GM12878 (cell line): ENCODE measurements around the gene OR2AG2. TPM values are rescaled to one million over a fixed set of nuclear protein-coding genes. Genes with fewer than 3 reads are reported as not detected.

Experiments used
- BHLHE40 ChIP-seq, 2 experiments: fragments of 450-650 bp in 1 of 2; IDR thresholded peaks; 2 replicates each; pipeline ENCODE4 v1.6.1; 2011 to 2017; ENCODE audit warnings: low read depth in 2 of 2, borderline replicate concordance in 1 of 2, improper control_type of control experiment in 1 of 2, low read length in 1 of 2, mild to moderate bottlenecking in 1 of 2
- BMI1 ChIP-seq: fragments of 450-650 bp; IDR thresholded peaks from 2 replicates; pipeline ENCODE4 v1.6.1; 2016; ENCODE audit warnings: mild to moderate bottlenecking, moderate library complexity, borderline replicate concordance
- MTA2 ChIP-seq: fragments of 450-650 bp; IDR thresholded peaks from 2 replicates; pipeline ENCODE4 v1.6.1; 2016; ENCODE audit warnings: low read depth, mild to moderate bottlenecking, moderate library complexity
- MYC ChIP-seq: IDR thresholded peaks from 2 replicates; pipeline ENCODE4 v1.6.1; 2011; ENCODE audit warnings: mild to moderate bottlenecking, low read length, moderate library complexity, inconsistent platforms; ENCODE audit not compliant: insufficient read depth, insufficient replicate concordance, insufficient read length, severe bottlenecking
- NR2C2 ChIP-seq: IDR thresholded peaks from 2 replicates; pipeline ENCODE4 v1.6.1; 2011; ENCODE audit warnings: borderline replicate concordance, low read depth; ENCODE audit not compliant: control insufficient read depth, insufficient read length
- SMAD5 ChIP-seq: IDR thresholded peaks from 2 replicates; pipeline ENCODE4 v1.6.1; 2016; ENCODE audit warnings: antibody characterized with exemption, low read depth
- SMARCA5 ChIP-seq: fragments of 450-650 bp; IDR thresholded peaks from 2 replicates; pipeline ENCODE4 v1.6.1; 2017; ENCODE audit warnings: mild to moderate bottlenecking
- TAF1 ChIP-seq: IDR thresholded peaks from 2 replicates; pipeline ENCODE4 v1.6.1; 2011; ENCODE audit warnings: mild to moderate bottlenecking, low read depth, low read length, borderline replicate concordance
- ZNF24 ChIP-seq: fragments of 450-650 bp; IDR thresholded peaks from 2 replicates; pipeline ENCODE4 v1.6.1; 2017; ENCODE audit warnings: antibody characterized with exemption, mild to moderate bottlenecking
- ZSCAN29 ChIP-seq: fragments of 450-650 bp; IDR thresholded peaks from 2 replicates; pipeline ENCODE4 v1.6.1; 2017; ENCODE audit warnings: mild to moderate bottlenecking, moderate library complexity
- polyA plus RNA-seq, 11 experiments: library from polyadenylated mRNA; depleted of rRNA in 4 of 11; unstranded in 6 of 11; stranded (reverse) in 5 of 11; fragments of >200 nt; fragmentation: Nextera tagmentation in 4 of 11; fragmentation: Illumina TruSeq in 1 of 11; extraction: Ambion mirVana in 4 of 11; extraction: Trizol in 1 of 11; gene quantifications; 1 replicate in 1 of 11; 2 replicates in 10 of 11; pipeline versions ENCODE4 v1.2.1 to v1.2.3, GENCODE V29; 2011 to 2016; ENCODE audit warnings: inconsistent platforms in 2 of 11, missing spikeins in 2 of 11, low read depth in 1 of 11
- total RNA-seq, 4 experiments: library from RNA; depleted of rRNA in 3 of 4; stranded (reverse); fragments of >200 nt in 3 of 4; fragmentation: Illumina TruSeq in 1 of 4; extraction: Trizol in 1 of 4; gene quantifications; 2 replicates each; pipeline versions ENCODE4 v1.2.1 to v1.2.3, GENCODE V29; 2013 to 2021
- TF ChIP-seq, protein P1 (sequence below): IDR thresholded peaks from 2 replicates; pipeline ENCODE4 v1.6.1; 2011; ENCODE audit warnings: low read depth, low read length, improper control_type of control experiment, borderline replicate concordance
- TF ChIP-seq, protein P2 (sequence below): fragments of 450-650 bp; IDR thresholded peaks from 2 replicates; pipeline ENCODE4 v1.6.1; 2017; ENCODE audit warnings: low read depth, mild to moderate bottlenecking, moderate library complexity
- TF ChIP-seq, protein P3 (sequence below): fragments of 450-650 bp; IDR thresholded peaks from 2 replicates; pipeline ENCODE4 v1.6.1; 2017; ENCODE audit warnings: borderline replicate concordance
- TF ChIP-seq, protein P4 (sequence below): fragments of 450-650 bp; formaldehyde crosslinking; IDR thresholded peaks from 2 replicates; pipeline ENCODE4 v1.5.0; 2022; ENCODE audit warnings: mild to moderate bottlenecking, missing genetic modification characterization

OR2AG2 gene
- total and polyA plus RNA-seq, 10 of the 15 experiments (the other 5 are each of a cell fraction or from before 2014, with no cell fraction given), result 0.01 to 0.09 (median 0.07) TPM; not detected in 6

DNA sequence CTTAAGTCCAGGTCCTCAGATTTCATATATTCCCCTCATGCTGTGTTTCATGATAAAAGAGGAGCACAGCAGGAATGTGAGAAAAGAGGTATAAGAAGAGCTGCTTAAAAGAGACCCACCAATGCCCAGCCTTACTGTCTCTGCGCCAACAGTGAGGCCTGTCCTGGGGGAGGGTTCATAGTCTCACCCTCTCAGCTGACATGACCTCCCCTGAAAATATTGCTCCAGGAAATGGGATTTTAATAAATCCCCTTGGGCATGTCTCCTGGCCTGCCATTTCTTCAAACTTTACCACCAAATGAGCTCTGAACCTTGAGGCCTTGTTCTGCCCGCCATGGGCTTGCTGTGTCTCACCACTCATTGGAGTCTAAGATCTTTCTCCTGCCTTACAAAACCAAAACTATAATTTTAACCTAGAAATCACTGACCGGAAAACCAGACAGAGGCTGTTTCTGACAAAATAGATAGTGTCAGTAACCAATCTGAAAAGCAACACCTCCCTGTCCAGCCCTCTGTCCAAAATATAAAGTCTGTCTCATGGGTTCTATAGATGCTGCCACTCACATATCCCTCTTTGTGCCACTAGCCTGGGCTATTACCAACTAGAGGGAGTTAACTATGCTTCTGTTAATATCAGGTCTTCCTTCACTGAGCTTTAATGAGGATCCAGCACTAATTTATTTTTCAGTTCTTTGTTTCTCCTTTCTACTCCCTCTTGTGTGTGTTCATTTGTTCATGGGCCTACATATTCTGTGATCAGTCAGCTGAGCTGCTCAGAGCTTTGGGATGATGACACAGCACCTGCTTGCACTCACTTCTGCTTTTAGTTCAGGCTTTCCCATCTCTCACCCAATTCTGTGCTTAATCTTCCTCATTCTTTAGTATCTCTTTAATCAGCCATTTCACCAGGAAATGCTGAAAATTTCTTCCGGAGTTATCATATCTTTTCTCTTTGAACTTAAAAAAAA lies at the start of gene OR2AG2 (continued):
- TF ChIP-seq, protein P1, sequence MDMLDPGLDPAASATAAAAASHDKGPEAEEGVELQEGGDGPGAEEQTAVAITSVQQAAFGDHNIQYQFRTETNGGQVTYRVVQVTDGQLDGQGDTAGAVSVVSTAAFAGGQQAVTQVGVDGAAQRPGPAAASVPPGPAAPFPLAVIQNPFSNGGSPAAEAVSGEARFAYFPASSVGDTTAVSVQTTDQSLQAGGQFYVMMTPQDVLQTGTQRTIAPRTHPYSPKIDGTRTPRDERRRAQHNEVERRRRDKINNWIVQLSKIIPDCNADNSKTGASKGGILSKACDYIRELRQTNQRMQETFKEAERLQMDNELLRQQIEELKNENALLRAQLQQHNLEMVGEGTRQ, result no peak
- TF ChIP-seq BMI1 (no peak), MYC (no peak), TAF1 (no peak), SMAD5 (no peak), NR2C2 (no peak), SMARCA5 (no peak), MTA2 (peak; percentile 73; the same call in 1 of the 2 replicates), ZSCAN29 (no peak), ZNF24 (peak; percentile 52; the same call in 1 of the 2 replicates), BHLHE40 (IDR thresholded peaks at IDR 0.05; ENCODE audit: borderline replicate concordance in 1 of 2, low read depth in 2 of 2, low read length in 1 of 2) (peak in 1 of 2 experiments; percentile 23; a peak in 1 of 4 replicates)
- TF ChIP-seq, protein P2, sequence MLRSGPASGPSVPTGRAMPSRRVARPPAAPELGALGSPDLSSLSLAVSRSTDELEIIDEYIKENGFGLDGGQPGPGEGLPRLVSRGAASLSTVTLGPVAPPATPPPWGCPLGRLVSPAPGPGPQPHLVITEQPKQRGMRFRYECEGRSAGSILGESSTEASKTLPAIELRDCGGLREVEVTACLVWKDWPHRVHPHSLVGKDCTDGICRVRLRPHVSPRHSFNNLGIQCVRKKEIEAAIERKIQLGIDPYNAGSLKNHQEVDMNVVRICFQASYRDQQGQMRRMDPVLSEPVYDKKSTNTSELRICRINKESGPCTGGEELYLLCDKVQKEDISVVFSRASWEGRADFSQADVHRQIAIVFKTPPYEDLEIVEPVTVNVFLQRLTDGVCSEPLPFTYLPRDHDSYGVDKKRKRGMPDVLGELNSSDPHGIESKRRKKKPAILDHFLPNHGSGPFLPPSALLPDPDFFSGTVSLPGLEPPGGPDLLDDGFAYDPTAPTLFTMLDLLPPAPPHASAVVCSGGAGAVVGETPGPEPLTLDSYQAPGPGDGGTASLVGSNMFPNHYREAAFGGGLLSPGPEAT, result peak; percentile 27; the same call in 1 of the 2 replicates
- TF ChIP-seq, protein P3, sequence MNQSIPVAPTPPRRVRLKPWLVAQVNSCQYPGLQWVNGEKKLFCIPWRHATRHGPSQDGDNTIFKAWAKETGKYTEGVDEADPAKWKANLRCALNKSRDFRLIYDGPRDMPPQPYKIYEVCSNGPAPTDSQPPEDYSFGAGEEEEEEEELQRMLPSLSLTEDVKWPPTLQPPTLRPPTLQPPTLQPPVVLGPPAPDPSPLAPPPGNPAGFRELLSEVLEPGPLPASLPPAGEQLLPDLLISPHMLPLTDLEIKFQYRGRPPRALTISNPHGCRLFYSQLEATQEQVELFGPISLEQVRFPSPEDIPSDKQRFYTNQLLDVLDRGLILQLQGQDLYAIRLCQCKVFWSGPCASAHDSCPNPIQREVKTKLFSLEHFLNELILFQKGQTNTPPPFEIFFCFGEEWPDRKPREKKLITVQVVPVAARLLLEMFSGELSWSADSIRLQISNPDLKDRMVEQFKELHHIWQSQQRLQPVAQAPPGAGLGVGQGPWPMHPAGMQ, result no peak
- TF ChIP-seq, protein P4, sequence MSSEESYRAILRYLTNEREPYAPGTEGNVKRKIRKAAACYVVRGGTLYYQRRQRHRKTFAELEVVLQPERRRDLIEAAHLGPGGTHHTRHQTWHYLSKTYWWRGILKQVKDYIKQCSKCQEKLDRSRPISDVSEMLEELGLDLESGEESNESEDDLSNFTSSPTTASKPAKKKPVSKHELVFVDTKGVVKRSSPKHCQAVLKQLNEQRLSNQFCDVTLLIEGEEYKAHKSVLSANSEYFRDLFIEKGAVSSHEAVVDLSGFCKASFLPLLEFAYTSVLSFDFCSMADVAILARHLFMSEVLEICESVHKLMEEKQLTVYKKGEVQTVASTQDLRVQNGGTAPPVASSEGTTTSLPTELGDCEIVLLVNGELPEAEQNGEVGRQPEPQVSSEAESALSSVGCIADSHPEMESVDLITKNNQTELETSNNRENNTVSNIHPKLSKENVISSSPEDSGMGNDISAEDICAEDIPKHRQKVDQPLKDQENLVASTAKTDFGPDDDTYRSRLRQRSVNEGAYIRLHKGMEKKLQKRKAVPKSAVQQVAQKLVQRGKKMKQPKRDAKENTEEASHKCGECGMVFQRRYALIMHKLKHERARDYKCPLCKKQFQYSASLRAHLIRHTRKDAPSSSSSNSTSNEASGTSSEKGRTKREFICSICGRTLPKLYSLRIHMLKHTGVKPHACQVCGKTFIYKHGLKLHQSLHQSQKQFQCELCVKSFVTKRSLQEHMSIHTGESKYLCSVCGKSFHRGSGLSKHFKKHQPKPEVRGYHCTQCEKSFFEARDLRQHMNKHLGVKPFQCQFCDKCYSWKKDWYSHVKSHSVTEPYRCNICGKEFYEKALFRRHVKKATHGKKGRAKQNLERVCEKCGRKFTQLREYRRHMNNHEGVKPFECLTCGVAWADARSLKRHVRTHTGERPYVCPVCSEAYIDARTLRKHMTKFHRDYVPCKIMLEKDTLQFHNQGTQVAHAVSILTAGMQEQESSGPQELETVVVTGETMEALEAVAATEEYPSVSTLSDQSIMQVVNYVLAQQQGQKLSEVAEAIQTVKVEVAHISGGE (CRISPR knock-in tag), result no peak
